NCI-H82 (cell line): ENCODE data around the gene PLEKHO1.
"Not testable (repeated sequence)": the region's sequence is repeated elsewhere in the genome, so short reads cannot be mapped to it uniquely, and the experiment has no call there.

ENCODE experiments used
- DNase-seq: peaks from one replicate; lab custom pipeline; 2025; lab: John Stamatoyannopoulos, UW

PLEKHO1 gene

GRCh38 chr1:150149271-150150132 lies at the start of gene PLEKHO1:
TSS of gene PLEKHO1 (plus strand) at chr1:150149916. CDS start at chr1:150150258, 342 bp downstream.
- DNase-seq = peak; percentile 87

- no peak for DNase-seq
Observed at GRCh38 chr1:150102986-150103385, 46.7 kb upstream of the PLEKHO1 start.

GRCh38 chr1:150106341-150106740 lies 43.4 kb upstream of the PLEKHO1 start:
- DNase-seq = no peak

- DNase-seq = no peak
Observed at GRCh38 chr1:150109586-150109985, 40.1 kb upstream of the PLEKHO1 start.

GRCh38 chr1:150110116-150110515 lies 39.6 kb upstream of the PLEKHO1 start:
- DNase-seq = no peak

GRCh38 chr1:150111670-150112069 lies 38.0 kb upstream of the PLEKHO1 start:
- DNase-seq = no peak

- DNase-seq = no peak
Observed at GRCh38 chr1:150115121-150115520, 34.6 kb upstream of the PLEKHO1 start.

- no peak for DNase-seq
Observed at GRCh38 chr1:150118716-150119115, 31.0 kb upstream of the PLEKHO1 start.

- no peak for DNase-seq
Observed at GRCh38 chr1:150121236-150121862, 28.4 kb upstream of the PLEKHO1 start.

GRCh38 chr1:150126811-150127210 lies 22.9 kb upstream of the PLEKHO1 start:
- DNase-seq = no peak

GRCh38 chr1:150127464-150127863 lies 22.3 kb upstream of the PLEKHO1 start:
- no peak for DNase-seq

GRCh38 chr1:150127868-150128267 lies 21.8 kb upstream of the PLEKHO1 start:
- DNase-seq = no peak

GRCh38 chr1:150132372-150132771 lies 17.3 kb upstream of the PLEKHO1 start:
- DNase-seq = peak; percentile 37

GRCh38 chr1:150134537-150134936 lies 15.2 kb upstream of the PLEKHO1 start:
- DNase-seq = no peak

- DNase-seq = not testable (repeated sequence)
Observed at GRCh38 chr1:150135400-150135799, 14.3 kb upstream of the PLEKHO1 start.

- no peak for DNase-seq
Observed at GRCh38 chr1:150138044-150138443, 11.7 kb upstream of the PLEKHO1 start.

- DNase-seq = no peak
Observed at GRCh38 chr1:150141452-150141851, 8.3 kb upstream of the PLEKHO1 start.

GRCh38 chr1:150142083-150142482 lies 7.6 kb upstream of the PLEKHO1 start:
- no peak for DNase-seq

- DNase-seq = no peak
Observed at GRCh38 chr1:150144606-150145005, 5.1 kb upstream of the PLEKHO1 start.

GRCh38 chr1:150146016-150146415 lies 3.7 kb upstream of the PLEKHO1 start:
- DNase-seq = not testable (repeated sequence)

GRCh38 chr1:150146849-150147542 lies 2.7 kb upstream of the PLEKHO1 start:
- no peak for DNase-seq

- peak; percentile 76 for DNase-seq
Observed at GRCh38 chr1:150148837-150149270, 862 bp upstream of the PLEKHO1 start.
